ENCODE data around the gene ATP12A.

The ATP12A gene

GRCh38 chr13:24691381-24691780 is 11.2 kb downstream of the ATP12A start:
- H3K36me3 Mint-ChIP-seq (ENCODE audit: low read depth): no peaks in the 10 kb centered on the region
- H3K4me1 Mint-ChIP-seq: peaks cover 4% of the 10 kb centered on the region
- no peaks in the 10 kb centered on the region for H3K9me3 Mint-ChIP-seq
- H3K27ac Mint-ChIP-seq: no peak overlapping the region
- H3K27me3 Mint-ChIP-seq: peaks cover 47% of the 10 kb centered on the region
- ATAC-seq: no peak
- H3K4me3 Mint-ChIP-seq: no peak overlapping the region
- DNase-seq: no peak

- Mint-ChIP-seq H3K36me3 (ENCODE audit: low read depth) (no peaks in the 10 kb centered on the region), H3K27me3 (peaks cover 43% of the 10 kb centered on the region), H3K9me3 (no peaks in the 10 kb centered on the region), H3K4me1 (peaks cover 4% of the 10 kb centered on the region), H3K4me3 (no peak overlapping the region), H3K27ac (no peak overlapping the region)
- no peak for DNase-seq
- no peak for ATAC-seq
Observed at GRCh38 chr13:24692561-24692960, 12.4 kb downstream of the ATP12A start.

GRCh38 chr13:24693862-24694471 is 13.8 kb downstream of the ATP12A start:
- H3K4me3 Mint-ChIP-seq: no peak overlapping the region
- peaks cover 41% of the 10 kb centered on the region for H3K27me3 Mint-ChIP-seq

GRCh38 chr13:24694907-24695306 is 14.7 kb downstream of the ATP12A start:
- H3K9me3 Mint-ChIP-seq: no peaks in the 10 kb centered on the region
- ATAC-seq (no peak), DNase-seq (no peak)
- H3K27me3 Mint-ChIP-seq: peaks cover 39% of the 10 kb centered on the region
- H3K27ac Mint-ChIP-seq: no peak overlapping the region
- no peak overlapping the region for H3K4me3 Mint-ChIP-seq
- H3K4me1 Mint-ChIP-seq: peaks cover 4% of the 10 kb centered on the region
- no peaks in the 10 kb centered on the region for H3K36me3 Mint-ChIP-seq (ENCODE audit: low read depth)

More at GRCh38 chr13:24693862-24694471, 13.8 kb downstream of the ATP12A start:
- Mint-ChIP-seq H3K27ac (no peak overlapping the region), H3K36me3 (ENCODE audit: low read depth) (no peaks in the 10 kb centered on the region), H3K4me1 (peaks cover 4% of the 10 kb centered on the region), H3K9me3 (no peaks in the 10 kb centered on the region)
- peak; percentile 40 for DNase-seq
- peak; percentile 72 for ATAC-seq

- no peaks in the 10 kb centered on the region for H3K36me3 Mint-ChIP-seq (ENCODE audit: low read depth)
- no peak overlapping the region for H3K4me3 Mint-ChIP-seq
- ATAC-seq (no peak), DNase-seq (no peak)
- no peaks in the 10 kb centered on the region for H3K9me3 Mint-ChIP-seq
- H3K27ac Mint-ChIP-seq: no peak overlapping the region
- H3K27me3 Mint-ChIP-seq: peaks cover 20% of the 10 kb centered on the region
- peaks cover 12% of the 10 kb centered on the region for H3K4me1 Mint-ChIP-seq
Observed at GRCh38 chr13:24698686-24699085, 18.5 kb downstream of the ATP12A start.

GRCh38 chr13:24699541-24699940 is 19.3 kb downstream of the ATP12A start:
- no peak for DNase-seq
- no peak for ATAC-seq
- Mint-ChIP-seq H3K27ac (no peak overlapping the region), H3K4me3 (no peak overlapping the region), H3K4me1 (peaks cover 8% of the 10 kb centered on the region), H3K36me3 (ENCODE audit: low read depth) (no peaks in the 10 kb centered on the region), H3K27me3 (peaks cover 16% of the 10 kb centered on the region), H3K9me3 (no peaks in the 10 kb centered on the region)

- no peaks in the 10 kb centered on the region for H3K9me3 Mint-ChIP-seq
- H3K4me1 Mint-ChIP-seq: peaks cover 8% of the 10 kb centered on the region
- no peaks in the 10 kb centered on the region for H3K36me3 Mint-ChIP-seq (ENCODE audit: low read depth)
- H3K4me3 Mint-ChIP-seq: no peak overlapping the region
- peaks cover 18% of the 10 kb centered on the region for H3K27me3 Mint-ChIP-seq
- DNase-seq (no peak), ATAC-seq (peak; percentile 57)
- no peak overlapping the region for H3K27ac Mint-ChIP-seq
Observed at GRCh38 chr13:24700539-24700938, 20.3 kb downstream of the ATP12A start.

GRCh38 chr13:24706886-24707585 is 26.8 kb downstream of the ATP12A start:
- ATAC-seq: no peak
- peaks cover 2% of the 10 kb centered on the region for H3K27me3 Mint-ChIP-seq
- H3K27ac Mint-ChIP-seq: no peak overlapping the region
- no peak for DNase-seq
- H3K36me3 Mint-ChIP-seq (ENCODE audit: low read depth): no peaks in the 10 kb centered on the region
- peaks cover 18% of the 10 kb centered on the region for H3K4me1 Mint-ChIP-seq
- H3K4me3 Mint-ChIP-seq: no peak overlapping the region
- H3K9me3 Mint-ChIP-seq: no peaks in the 10 kb centered on the region

GRCh38 chr13:24709186-24709913 is 29.1 kb downstream of the ATP12A start:
- peaks cover 18% of the 10 kb centered on the region for H3K4me1 Mint-ChIP-seq
- peak overlapping the region; percentile 46 for H3K4me3 Mint-ChIP-seq
- peak; percentile 64 for DNase-seq
- ATAC-seq: peak; percentile 94
- H3K27me3 Mint-ChIP-seq: peaks cover 2% of the 10 kb centered on the region
- H3K27ac Mint-ChIP-seq: peak overlapping the region; percentile 54
- H3K9me3 Mint-ChIP-seq: no peaks in the 10 kb centered on the region
- H3K36me3 Mint-ChIP-seq (ENCODE audit: low read depth): no peaks in the 10 kb centered on the region

- no peak for DNase-seq
- ATAC-seq: no peak
- no peaks in the 10 kb centered on the region for H3K27me3 Mint-ChIP-seq
- H3K27ac Mint-ChIP-seq: no peak overlapping the region
- no peak overlapping the region for H3K4me3 Mint-ChIP-seq
- peaks cover 16% of the 10 kb centered on the region for H3K4me1 Mint-ChIP-seq
- H3K9me3 Mint-ChIP-seq: no peaks in the 10 kb centered on the region
- no peaks in the 10 kb centered on the region for H3K36me3 Mint-ChIP-seq (ENCODE audit: low read depth)
Observed at GRCh38 chr13:24713022-24713421, 32.8 kb downstream of the ATP12A start.

GRCh38 chr13:24716011-24716410 is 35.8 kb downstream of the ATP12A start:
- Mint-ChIP-seq H3K27me3 (peaks cover 4% of the 10 kb centered on the region), H3K4me1 (no peaks in the 10 kb centered on the region), H3K36me3 (ENCODE audit: low read depth) (no peaks in the 10 kb centered on the region), H3K27ac (no peak overlapping the region), H3K9me3 (no peaks in the 10 kb centered on the region), H3K4me3 (no peak overlapping the region)
- ATAC-seq (no peak), DNase-seq (no peak)

GRCh38 chr13:24716446-24716845 is 36.2 kb downstream of the ATP12A start:
- no peak for ATAC-seq
- Mint-ChIP-seq H3K27ac (no peak overlapping the region), H3K4me3 (no peak overlapping the region), H3K27me3 (peaks cover 4% of the 10 kb centered on the region), H3K9me3 (no peaks in the 10 kb centered on the region), H3K4me1 (no peaks in the 10 kb centered on the region), H3K36me3 (ENCODE audit: low read depth) (no peaks in the 10 kb centered on the region)
- no peak for DNase-seq

- ATAC-seq (no peak), DNase-seq (no peak)
- Mint-ChIP-seq H3K36me3 (ENCODE audit: low read depth) (no peaks in the 10 kb centered on the region), H3K27me3 (peaks cover 4% of the 10 kb centered on the region), H3K4me1 (no peaks in the 10 kb centered on the region), H3K9me3 (no peaks in the 10 kb centered on the region), H3K27ac (no peak overlapping the region), H3K4me3 (no peak overlapping the region)
Observed at GRCh38 chr13:24717217-24717616, 37.0 kb downstream of the ATP12A start.

- ATAC-seq (no peak), DNase-seq (no peak)
- no peaks in the 10 kb centered on the region for H3K4me1 Mint-ChIP-seq
- H3K4me3 Mint-ChIP-seq: no peak overlapping the region
- no peak overlapping the region for H3K27ac Mint-ChIP-seq
- H3K9me3 Mint-ChIP-seq: no peaks in the 10 kb centered on the region
- no peaks in the 10 kb centered on the region for H3K36me3 Mint-ChIP-seq (ENCODE audit: low read depth)
- peaks cover 4% of the 10 kb centered on the region for H3K27me3 Mint-ChIP-seq
Observed at GRCh38 chr13:24718192-24718965, 38.2 kb downstream of the ATP12A start.
